MCF 10A (cell line): ENCODE results near the gene PLBD2. TPM values are rescaled to one million over a fixed set of nuclear protein-coding genes. Genes with fewer than 3 reads are reported as not detected.
A peak's percentile ranks its signal among the peaks of the same experiment; 100 is the strongest.
"Not testable (repeated sequence)": the region's sequence is repeated elsewhere in the genome, so short reads cannot be mapped to it uniquely, and the experiment has no call there.

Experiments
- BruUV-seq: library from RNA; stranded (reverse); fragments of 400-500 nt; replicated peaks from 2 replicates; lab custom pipeline; 2021; lab: Mats Ljungman, UMichigan
- CTCF ChIA-PET: fragments of 300-600 bp; sonication (Branson Sonifier 250); formaldehyde crosslinking; extraction: SDS; loops from one replicate; lab custom pipeline; 2021; ENCODE audit warnings: antibody characterized with exemption, inconsistent platforms; lab: Yijun Ruan, JAX
- POLR2A ChIA-PET: fragments of 300-600, 350-650 bp; sonication (Branson Sonifier 250); formaldehyde crosslinking; extraction: SDS; loops from one replicate; lab custom pipeline; 2020; ENCODE audit warnings: antibody characterized with exemption, inconsistent platforms; lab: Yijun Ruan, JAX
- DNase-seq: peaks from one replicate; pipeline ENCODE4 v3.0.0-alpha.2; 2018; ENCODE audit not compliant: unreplicated experiment
- H3K27ac Mint-ChIP-seq: one replicate; pipeline ENCODE4 v1.8.0; 2022; ENCODE audit warnings: mild to moderate bottlenecking, low read depth, mixed read lengths; ENCODE audit not compliant: unreplicated experiment
- H3K27me3 Mint-ChIP-seq: one replicate; pipeline ENCODE4 v1.8.0; 2022; ENCODE audit warnings: mixed read lengths; ENCODE audit not compliant: insufficient read depth, unreplicated experiment
- H3K36me3 Mint-ChIP-seq: one replicate; pipeline ENCODE4 v1.8.0; 2022; ENCODE audit warnings: mild to moderate bottlenecking, moderate library complexity, mixed read lengths; ENCODE audit not compliant: insufficient read depth, unreplicated experiment
- H3K4me1 Mint-ChIP-seq: one replicate; pipeline ENCODE4 v1.8.0; 2022; ENCODE audit warnings: mixed read lengths; ENCODE audit not compliant: insufficient read depth, unreplicated experiment
- H3K4me3 Mint-ChIP-seq: one replicate; pipeline ENCODE4 v1.8.0; 2022; ENCODE audit warnings: mild to moderate bottlenecking, moderate library complexity, mixed read lengths; ENCODE audit not compliant: unreplicated experiment
- H3K9me3 Mint-ChIP-seq: one replicate; pipeline ENCODE4 v1.8.0; 2022; ENCODE audit warnings: mixed read lengths; ENCODE audit not compliant: unreplicated experiment
- intact Hi-C: fragments of 100-400 bp; cut with micrococcal nuclease; formaldehyde crosslinking; loops from 2 replicates; pipeline ENCODE4 v1.14.1; 2022
- total RNA-seq: library from RNA; stranded (reverse); gene quantifications from 2 replicates; pipeline ENCODE4 v1.2.3, GENCODE V29; 2022
- TF ChIP-seq, protein P1 (sequence below): fragments of 200-600 bp; IDR thresholded peaks from one replicate; pipeline ENCODE4 v1.8.0; 2022; ENCODE audit warnings: antibody characterized with exemption, mild to moderate bottlenecking; ENCODE audit not compliant: unreplicated experiment

PLBD2 gene
- total RNA-seq, 1 experiment from 2014 or later: 18.1 TPM

DNA sequence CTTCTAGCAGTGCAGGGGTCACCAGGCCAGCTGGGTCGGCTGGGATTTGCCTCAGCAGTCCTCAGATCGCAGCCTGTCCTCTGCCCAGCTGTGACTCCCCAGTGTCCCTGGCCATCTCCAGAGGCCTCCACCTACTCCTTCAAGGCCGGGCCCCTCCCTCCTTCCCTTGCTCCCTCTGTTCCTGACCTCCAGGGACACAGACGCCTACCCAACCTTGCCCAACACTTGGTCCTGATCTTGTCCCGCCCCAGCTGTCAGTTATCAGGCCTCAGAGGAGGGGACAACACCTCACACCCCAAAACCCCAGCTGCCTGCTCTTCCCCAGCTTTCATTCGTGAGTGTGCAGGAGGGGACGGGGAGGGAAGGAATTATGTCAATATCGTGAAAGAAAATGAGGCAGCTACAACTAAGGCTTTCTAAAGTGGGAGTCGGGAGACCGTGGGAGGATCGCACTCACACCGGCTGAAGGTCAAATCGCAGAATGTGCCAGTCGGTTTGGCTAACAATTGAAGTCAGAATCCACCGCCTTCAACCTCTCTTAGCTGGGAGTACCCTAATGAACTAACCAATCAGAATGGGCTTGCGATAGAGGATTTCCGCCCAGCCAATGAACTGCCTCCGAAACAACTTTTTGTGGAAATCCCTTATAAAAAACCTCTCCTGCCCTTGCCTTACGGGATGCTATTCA, 9.4 kb upstream of the PLBD2 start:
- intact Hi-C loops: no loop called here
- no peak for DNase-seq
- Mint-ChIP-seq H3K27ac (no peak overlapping the region), H3K36me3 (no peaks in the 10 kb centered on the region), H3K27me3 (peaks cover 11% of the 10 kb centered on the region), H3K4me3 (no peak overlapping the region), H3K4me1 (no peaks in the 10 kb centered on the region), H3K9me3 (no peaks in the 10 kb centered on the region)
- CTCF ChIA-PET: interaction anchor here (1.0 kb wide), 1 partner anchor 9 kb away, joined by 4 read pairs; no protein-coding TSS in a partner anchor
- TF ChIP-seq, protein P1, sequence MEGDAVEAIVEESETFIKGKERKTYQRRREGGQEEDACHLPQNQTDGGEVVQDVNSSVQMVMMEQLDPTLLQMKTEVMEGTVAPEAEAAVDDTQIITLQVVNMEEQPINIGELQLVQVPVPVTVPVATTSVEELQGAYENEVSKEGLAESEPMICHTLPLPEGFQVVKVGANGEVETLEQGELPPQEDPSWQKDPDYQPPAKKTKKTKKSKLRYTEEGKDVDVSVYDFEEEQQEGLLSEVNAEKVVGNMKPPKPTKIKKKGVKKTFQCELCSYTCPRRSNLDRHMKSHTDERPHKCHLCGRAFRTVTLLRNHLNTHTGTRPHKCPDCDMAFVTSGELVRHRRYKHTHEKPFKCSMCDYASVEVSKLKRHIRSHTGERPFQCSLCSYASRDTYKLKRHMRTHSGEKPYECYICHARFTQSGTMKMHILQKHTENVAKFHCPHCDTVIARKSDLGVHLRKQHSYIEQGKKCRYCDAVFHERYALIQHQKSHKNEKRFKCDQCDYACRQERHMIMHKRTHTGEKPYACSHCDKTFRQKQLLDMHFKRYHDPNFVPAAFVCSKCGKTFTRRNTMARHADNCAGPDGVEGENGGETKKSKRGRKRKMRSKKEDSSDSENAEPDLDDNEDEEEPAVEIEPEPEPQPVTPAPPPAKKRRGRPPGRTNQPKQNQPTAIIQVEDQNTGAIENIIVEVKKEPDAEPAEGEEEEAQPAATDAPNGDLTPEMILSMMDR: no peak
- POLR2A ChIA-PET: interaction anchor here (0.6 kb wide), 1 partner anchor 12 kb away, joined by 7 read pairs; no protein-coding TSS in a partner anchor
- BruUV-seq: no TSS peak

DNA sequence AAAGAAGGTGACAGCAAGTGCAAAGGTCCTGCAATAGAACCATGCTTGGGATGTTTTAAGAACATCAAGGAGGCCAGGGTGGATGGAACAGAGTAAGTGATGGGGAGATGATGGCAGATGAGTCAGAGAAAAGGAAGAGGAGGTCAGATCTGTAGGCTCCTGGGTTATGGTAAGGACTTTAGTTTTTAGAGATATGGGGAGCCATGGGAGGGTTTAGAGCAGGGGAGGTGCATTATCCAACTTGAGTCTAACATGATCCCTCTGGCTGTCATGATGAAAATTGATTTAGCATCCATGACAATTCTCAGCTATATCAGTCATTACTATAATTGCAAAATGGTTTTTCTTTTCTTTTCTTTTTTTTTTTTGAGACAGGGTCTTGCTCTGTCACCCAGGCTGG, 7.3 kb upstream of the PLBD2 start:
- TF ChIP-seq, protein P1: no peak
- H3K9me3 Mint-ChIP-seq: no peaks in the 10 kb centered on the region
- BruUV-seq: no TSS peak
- no peaks in the 10 kb centered on the region for H3K36me3 Mint-ChIP-seq
- no peak overlapping the region for H3K4me3 Mint-ChIP-seq
- CTCF ChIA-PET: interaction anchor here (1.0 kb wide), 1 partner anchor 74 kb away, joined by 3 read pairs; no protein-coding TSS in a partner anchor
- H3K4me1 Mint-ChIP-seq: no peaks in the 10 kb centered on the region
- POLR2A ChIA-PET: no interaction called here
- no peak overlapping the region for H3K27ac Mint-ChIP-seq
- peaks cover 11% of the 10 kb centered on the region for H3K27me3 Mint-ChIP-seq
- intact Hi-C loops: no loop called here
- no peak for DNase-seq

DNA sequence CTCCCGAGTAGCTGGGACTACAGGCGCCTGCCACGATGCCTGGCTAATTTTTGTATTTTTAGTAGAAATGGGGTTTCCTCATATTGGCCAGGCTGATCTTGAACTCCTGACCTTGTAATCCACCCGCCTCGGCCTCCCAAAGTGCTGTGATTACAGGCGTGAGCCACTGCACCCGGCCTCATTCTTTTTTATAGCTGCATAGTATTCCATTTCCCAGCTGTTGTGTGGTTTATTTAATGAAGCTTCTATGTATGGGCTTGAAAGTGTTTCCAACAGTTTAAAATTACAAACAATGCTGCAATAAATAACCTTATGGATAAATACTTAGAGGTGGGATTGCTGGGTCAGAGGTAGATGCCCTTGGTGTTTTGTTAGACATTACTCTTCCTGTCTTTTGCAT, 4.2 kb upstream of the PLBD2 start:
- H3K9me3 Mint-ChIP-seq, POLR2A ChIA-PET, H3K4me1 Mint-ChIP-seq, H3K27ac Mint-ChIP-seq, intact Hi-C loops, DNase-seq, H3K4me3 Mint-ChIP-seq, H3K36me3 Mint-ChIP-seq, BruUV-seq: not testable (repeated sequence)
- peaks cover 11% of the 10 kb centered on the region for H3K27me3 Mint-ChIP-seq
- CTCF ChIA-PET: interaction anchor here (0.8 kb wide), 1 partner anchor 144 kb away, joined by 3 read pairs; no protein-coding TSS in a partner anchor

DNA sequence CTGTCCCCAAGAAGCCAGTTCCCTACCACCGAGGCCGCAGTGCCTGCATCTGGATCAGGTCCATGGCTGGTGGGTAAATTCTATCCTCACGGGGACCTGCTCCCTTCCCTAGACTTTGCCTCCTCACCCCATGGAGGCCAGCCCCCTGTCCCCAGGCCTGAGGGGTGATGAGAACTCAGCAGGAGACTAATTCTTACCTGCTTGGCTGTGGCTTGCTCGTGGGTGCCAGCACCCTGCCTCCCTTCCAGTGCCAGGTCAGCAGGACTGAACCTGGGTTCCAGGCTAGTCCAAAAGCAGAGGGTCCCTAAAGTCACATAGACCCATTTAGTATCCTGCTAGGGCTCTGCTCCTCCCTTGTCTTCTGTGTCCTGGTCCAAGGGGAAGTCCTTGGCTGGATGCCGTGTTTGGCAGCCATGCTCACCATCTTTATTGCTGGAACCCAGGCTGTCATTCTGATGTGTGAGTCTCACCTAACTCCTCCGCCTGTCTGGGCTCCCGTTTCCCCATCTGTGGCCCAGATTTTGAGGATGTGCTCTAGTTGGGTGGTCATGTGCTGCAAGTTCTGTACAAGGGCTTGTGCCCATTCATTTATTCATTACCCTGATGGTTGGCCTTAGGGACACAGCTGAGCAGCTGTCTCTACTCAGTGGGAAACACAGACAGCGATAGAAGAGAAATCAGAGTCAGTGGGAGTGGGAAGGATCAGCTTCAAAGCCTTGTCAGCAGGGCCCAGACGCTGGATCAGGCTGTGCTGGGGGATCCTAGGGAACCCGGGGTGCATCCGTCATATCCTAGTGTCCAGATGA, 949 bp downstream of the PLBD2 start:
- BruUV-seq: no TSS peak
- POLR2A ChIA-PET: interaction anchor here (0.6 to 3.2 kb wide), 3 partner anchors 24 to 87 kb away, joined by 3 to 18 read pairs (median 4); partner anchors contain the start of gene SLC8B1

More for the DNA sequence above, 949 bp downstream of the PLBD2 start:
- Mint-ChIP-seq H3K4me1 (peaks cover 9% of the 10 kb centered on the region), H3K27ac (peak overlapping the region; percentile 83), H3K27me3 (no peaks in the 10 kb centered on the region), H3K4me3 (peak overlapping the region; percentile 85), H3K36me3 (peaks cover 5% of the 10 kb centered on the region), H3K9me3 (no peaks in the 10 kb centered on the region)
- TF ChIP-seq, protein P1: no peak
- intact Hi-C loops: loop anchor here (2.0 kb wide), 2 partner anchors 25 to 65 kb away; partner anchors contain the start of gene SLC8B1
- DNase-seq: no peak
- CTCF ChIA-PET: interaction anchor here (0.6 to 1.2 kb wide), 3 partner anchors 65 to 136 kb away, joined by 3 to 4 read pairs (median 3); no protein-coding TSS in a partner anchor
